ENCODE results near the gene EIF3A. TPM values are rescaled to one million over a fixed set of nuclear protein-coding genes. Genes with fewer than 3 reads are reported as not detected.

EIF3A gene
- total and polyA plus RNA-seq, 9 of the 15 experiments (the other 6 are each of a cell fraction or from before 2014, with no cell fraction given): 19.6 to 163 (median 102) TPM

- TF ChIP-seq FOXM1 (IDR thresholded peaks at IDR 0.05; ENCODE audit: low read depth) (no peak), FOXM1 (CRISPR knock-in tag; IDR thresholded peaks at IDR 0.05; ENCODE audit: low read depth) (no peak), MTA3 (IDR thresholded peaks at IDR 0.05; ENCODE audit: borderline replicate concordance) (no peak)
Observed at GRCh38 chr10:119105155-119105554, 24.5 kb upstream of the EIF3A start (continued).

- Histone ChIP-seq H4K20me1 (replicated peaks; ENCODE audit: control insufficient read depth, insufficient read depth, low read length) (no peaks in the 10 kb centered on the region), H2AFZ (ENCODE audit: low read depth, low read length) (peak overlapping the region; percentile 63), H3K79me2 (ENCODE audit: control insufficient read depth, insufficient read depth, low read length) (peaks cover 6% of the 10 kb centered on the region), H3K9ac (ENCODE audit: insufficient read depth in 1 of 2, low read depth in 2 of 2, low read length in 2 of 2) (peak overlapping the region; percentile 60 to 95; a peak in 3 of 4 replicates), H3K9me3 (replicated peaks; ENCODE audit: control insufficient read depth, insufficient read depth, low read depth, low read length) (no peaks in the 10 kb centered on the region), H3K4me3 (peak overlapping the region; percentile 64), H3K4me2 (ENCODE audit: insufficient read depth, low read length) (peak overlapping the region; percentile 76), H3K9me1 (ENCODE audit: control insufficient read depth, insufficient read depth, low read length) (no peaks in the 10 kb centered on the region), H3K27me3 (ENCODE audit: control insufficient read depth in 2 of 2, insufficient read depth in 2 of 2, low read length in 2 of 2) (no peaks in the 10 kb centered on the region), H3K27ac (ENCODE audit: extremely low read depth, low read depth, low read length) (no peak overlapping the region; the same call in 2 of the 3 replicates), H3K36me3 (ENCODE audit: control insufficient read depth, insufficient read depth, low read length) (peaks cover 2% of the 10 kb centered on the region; the same call in 1 of the 3 replicates), H3K4me1 (replicated peaks in 1 of 2; ENCODE audit: control insufficient read depth in 2 of 2, insufficient read depth in 2 of 2, low read length in 2 of 2) (peaks cover 13 to 14% of the 10 kb centered on the region in 2 experiments; a peak in 4 of 5 replicates)
- POLR2A ChIA-PET: interaction anchor here (0.8 to 2.1 kb wide), 5 partner anchors 14 to 56 kb away, joined by 3 to 9 read pairs (median 5); no protein-coding TSS in a partner anchor
- intact Hi-C loops (cut with micrococcal nuclease): no loop called here
- no TSS peak for BruUV-seq (replicated peaks)
- no peak for FAIRE-seq
- CTCF ChIA-PET (ENCODE audit: low intra/inter-chr PET ratio): interaction anchor here (0.6 kb wide), 1 partner anchor 57 kb away, joined by 3 read pairs; no protein-coding TSS in a partner anchor
- in situ Hi-C loops (cut with MboI): no loop called here
- no peak; the same call in 1 of the 3 replicates for ATAC-seq
- 0% methylated on average over 5 of the region's 22 CpGs for WGBS (ENCODE audit: insufficient coverage, low coverage, missing lambda C conversion rate)
- DNase-seq (ENCODE audit: extremely low read depth in 1 of 4, low spot score in 3 of 4): peak in 1 of 4 experiments; percentile 15
- no peak for TF ChIP-seq RBM34 (IDR thresholded peaks at IDR 0.05; ENCODE audit: borderline replicate concordance, insufficient read depth, low read length)
- TF ChIP-seq ZNF212 (CRISPR knock-in tag; IDR thresholded peaks at IDR 0.05): no peak
- no peak for TF ChIP-seq NR0B1 (IDR thresholded peaks at IDR 0.05; ENCODE audit: partially characterized antibody)
- peak; percentile 26; the same call in 1 of the 2 replicates for TF ChIP-seq USF2 (CRISPR knock-in tag; IDR thresholded peaks at IDR 0.05)
- no peak for TF ChIP-seq ERF (CRISPR knock-in tag; IDR thresholded peaks at IDR 0.05)
- no peak for TF ChIP-seq TAF1 (IDR thresholded peaks at IDR 0.05; ENCODE audit: control insufficient read depth, extremely low read depth, insufficient read depth, low read length, severe bottlenecking)
- no peak for TF ChIP-seq ELF1 (tag; IDR thresholded peaks at IDR 0.05)
- TF ChIP-seq EP300 (IDR thresholded peaks at IDR 0.05; ENCODE audit: low read length): no peak
- no peak for TF ChIP-seq ARID3A (IDR thresholded peaks at IDR 0.05; ENCODE audit: borderline replicate concordance, low read depth, low read length)
- TF ChIP-seq RAD51 (IDR thresholded peaks at IDR 0.05; ENCODE audit: borderline replicate concordance, low read depth): 0 out of 2 replicates have a peak, but pooled peaks have one; percentile 15
- no peak for TF ChIP-seq TRIM28 (IDR thresholded peaks at IDR 0.05)
- TF ChIP-seq NONO (IDR thresholded peaks at IDR 0.05; ENCODE audit: low read depth in 2 of 2, low read length in 1 of 2): no peak
- peak; percentile 55 for TF ChIP-seq TFE3 (CRISPR knock-in tag; IDR thresholded peaks at IDR 0.05)
Observed at GRCh38 chr10:119104654-119105015, 24.0 kb upstream of the EIF3A start.

Measured in K562 (cell line).